HG03354 (cell line): ENCODE data around the gene RHOB.
"Not testable (repeated sequence)": the region's sequence is repeated elsewhere in the genome, so short reads cannot be mapped to it uniquely, and the experiment has no call there.

Experiments
- ATAC-seq: cut with Tn5 transposase; IDR thresholded peaks from one replicate; pipeline ENCODE4 v1.9.1; 2021; ENCODE audit warnings: mild to moderate bottlenecking; ENCODE audit not compliant: unreplicated experiment, poor library complexity, severe bottlenecking

RHOB gene

GRCh38 chr2:20435456-20435855 is 11.4 kb upstream of the RHOB start:
- not testable (repeated sequence) for ATAC-seq

GRCh38 chr2:20436716-20437470 is 10.0 kb upstream of the RHOB start:
- ATAC-seq: no peak

GRCh38 chr2:20438334-20439192 is 8.3 kb upstream of the RHOB start:
- no peak for ATAC-seq

GRCh38 chr2:20439193-20439475 is 7.7 kb upstream of the RHOB start:
- no peak for ATAC-seq

- no peak for ATAC-seq
Observed at GRCh38 chr2:20439503-20439902, 7.4 kb upstream of the RHOB start.

GRCh38 chr2:20440001-20440560 is 6.8 kb upstream of the RHOB start:
- no peak for ATAC-seq

GRCh38 chr2:20443276-20443920 is 3.5 kb upstream of the RHOB start:
- ATAC-seq: no peak

GRCh38 chr2:20444101-20444992 is 2.5 kb upstream of the RHOB start:
- no peak for ATAC-seq

- no peak for ATAC-seq
Observed at GRCh38 chr2:20444993-20445910, 1.6 kb upstream of the RHOB start.

GRCh38 chr2:20446255-20446916 is 488 bp upstream of the RHOB start:
- no peak for ATAC-seq

GRCh38 chr2:20447437-20448245 is 767 bp downstream of the RHOB start:
- ATAC-seq: no peak

- no peak for ATAC-seq
Observed at GRCh38 chr2:20448246-20448976, 1.5 kb downstream of the RHOB start.

GRCh38 chr2:20448977-20449306 is 2.1 kb downstream of the RHOB start:
- ATAC-seq: no peak

- no peak for ATAC-seq
Observed at GRCh38 chr2:20449501-20450200, 2.8 kb downstream of the RHOB start.

GRCh38 chr2:20450201-20450999 is 3.5 kb downstream of the RHOB start:
- no peak for ATAC-seq

GRCh38 chr2:20451000-20451290 is 4.1 kb downstream of the RHOB start:
- no peak for ATAC-seq
